GM23248 (cell line): Measurements from ENCODE around the gene IRF3.

ENCODE experiments used
- EZH2 ChIP-seq: fragments of 200-600 bp; sonication (generic); IDR thresholded peaks from 2 replicates; pipeline ENCODE4 v1.6.1; 2018; ENCODE audit warnings: antibody characterized with exemption, mild to moderate bottlenecking; ENCODE audit not compliant: insufficient read depth, poor library complexity, severe bottlenecking
- EZH2phosphoT487 ChIP-seq: fragments of 200-600 bp; sonication (generic); IDR thresholded peaks from 2 replicates; pipeline ENCODE4 v1.6.1; 2018; ENCODE audit warnings: antibody characterized with exemption, moderate library complexity, mild to moderate bottlenecking, low read depth; ENCODE audit not compliant: insufficient read depth

DNA sequence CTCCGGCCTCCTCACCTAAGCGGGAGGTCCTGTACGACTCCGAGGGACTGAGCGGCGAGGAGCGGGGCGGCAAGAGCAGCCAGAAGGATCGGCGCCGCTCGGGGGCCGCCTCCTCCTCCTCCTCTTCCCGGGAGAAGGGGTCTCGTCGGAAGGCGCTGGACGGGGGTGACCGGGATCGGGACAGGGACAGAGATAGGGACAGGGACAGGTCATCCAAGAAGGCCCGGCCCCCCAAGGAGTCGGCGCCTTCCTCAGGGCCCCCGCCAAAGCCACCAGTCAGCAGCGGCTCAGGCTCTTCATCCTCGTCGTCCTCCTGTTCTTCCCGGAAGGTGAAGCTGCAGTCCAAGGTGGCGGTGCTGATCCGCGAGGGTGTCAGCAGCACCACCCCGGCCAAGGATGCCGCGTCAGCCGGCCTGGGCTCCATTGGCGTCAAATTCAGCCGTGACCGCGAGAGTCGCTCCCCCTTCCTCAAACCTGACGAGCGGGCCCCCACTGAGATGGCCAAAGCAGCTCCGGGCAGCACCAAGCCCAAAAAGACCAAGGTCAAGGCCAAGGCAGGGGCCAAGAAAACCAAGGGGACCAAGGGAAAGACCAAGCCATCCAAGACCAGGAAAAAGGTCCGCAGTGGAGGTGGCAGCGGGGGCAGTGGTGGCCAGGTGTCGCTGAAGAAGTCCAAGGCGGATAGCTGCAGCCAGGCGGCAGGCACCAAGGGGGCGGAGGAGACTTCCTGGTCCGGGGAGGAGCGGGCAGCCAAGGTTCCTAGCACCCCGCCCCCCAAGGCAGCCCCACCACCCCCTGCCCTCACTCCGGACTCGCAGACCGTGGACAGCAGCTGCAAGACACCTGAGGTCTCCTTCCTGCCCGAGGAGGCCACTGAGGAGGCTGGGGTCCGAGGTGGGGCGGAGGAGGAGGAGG lies 12.8 kb downstream of the IRF3 start:
- TF ChIP-seq EZH2phosphoT487 (no peak), EZH2 (no peak)
